B cell (primary cell): ENCODE results near the gene GALNT17.

Experiments
- CTCF ChIP-seq: fragments of 200-600 bp; IDR thresholded peaks from one replicate; pipeline ENCODE4 v1.8.0; 2022; ENCODE audit warnings: antibody characterized with exemption, mild to moderate bottlenecking
- EZH2 ChIP-seq: IDR thresholded peaks from 2 replicates; pipeline ENCODE4 v1.6.1; 2012; ENCODE audit warnings: borderline replicate concordance, low read depth, mild to moderate bottlenecking, moderate library complexity, low read length; ENCODE audit not compliant: insufficient read depth, poor library complexity, severe bottlenecking

- TF ChIP-seq CTCF: no peak
- no peak for TF ChIP-seq EZH2
Measured at GRCh38 chr7:71095266-71095860, 36.6 kb upstream of the GALNT17 start.
